GM19193 (cell line): ENCODE results near the gene THSD4.

Source experiments
- POLR2A ChIP-seq: IDR thresholded peaks from 4 replicates; pipeline ENCODE4 v1.6.1; 2011; ENCODE audit not compliant: insufficient read depth, insufficient read length; ENCODE audit errors: extremely low read depth

Gene THSD4

DNA sequence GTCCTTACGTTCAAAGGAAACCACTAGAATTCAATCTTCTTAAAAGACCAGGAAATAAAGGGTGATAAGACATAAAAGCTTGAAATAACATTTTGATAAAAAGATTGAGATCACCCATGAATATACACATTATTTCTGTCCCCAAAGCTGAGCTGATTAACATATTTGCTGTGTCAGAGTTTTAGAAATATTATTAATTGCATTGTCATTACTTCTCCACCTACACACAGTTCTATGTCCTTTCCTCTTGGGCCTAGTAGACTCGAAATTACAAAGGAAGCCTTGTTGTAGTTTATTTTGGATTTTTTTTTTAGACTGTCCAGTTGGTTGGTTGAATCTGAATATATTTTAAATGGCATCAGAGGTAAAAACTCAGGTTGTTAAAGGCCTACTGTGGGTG, 614.0 kb downstream of the THSD4 start:
- TF ChIP-seq POLR2A: no peak

DNA sequence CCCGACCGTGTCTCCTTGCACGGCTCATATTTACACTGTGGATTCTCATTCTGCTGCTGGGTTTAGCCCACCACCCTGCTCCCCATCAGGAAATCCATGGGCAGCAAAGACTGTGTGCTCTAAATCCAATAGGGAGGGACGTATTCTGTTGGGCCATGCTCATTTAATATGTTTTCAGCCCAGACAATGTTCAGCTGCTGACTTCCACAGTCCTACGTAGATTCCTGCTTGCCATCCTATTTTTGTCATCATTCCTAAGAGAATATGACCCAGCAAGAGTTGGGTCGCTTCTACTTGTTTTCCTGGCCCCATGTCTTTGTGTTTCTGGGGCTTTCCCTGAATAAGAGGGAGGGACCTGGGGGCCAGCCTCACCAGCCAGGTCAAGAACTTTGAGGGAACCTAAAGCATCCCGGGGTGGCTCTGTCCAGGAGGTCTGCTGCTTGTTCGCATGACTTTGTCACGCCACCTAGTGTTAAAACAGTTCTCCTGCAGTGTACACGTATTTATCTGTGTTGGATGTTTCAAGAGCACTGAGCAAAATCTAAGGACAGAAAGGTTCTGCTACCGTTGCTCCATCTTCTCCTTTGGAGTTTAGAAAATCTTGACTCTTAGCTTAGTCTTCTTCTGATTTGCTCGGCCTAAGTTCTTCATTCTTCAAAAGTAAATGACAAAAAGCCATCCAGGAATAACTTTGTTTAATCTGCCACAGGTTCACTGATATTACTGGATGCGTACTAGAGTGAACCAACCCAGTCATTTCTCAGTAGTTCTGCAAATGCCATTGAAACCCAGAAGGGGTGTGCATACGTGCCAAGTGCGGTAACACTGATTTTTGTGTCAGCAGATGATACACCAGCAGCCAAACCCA, 615.2 kb downstream of the THSD4 start:
- no peak for TF ChIP-seq POLR2A

DNA sequence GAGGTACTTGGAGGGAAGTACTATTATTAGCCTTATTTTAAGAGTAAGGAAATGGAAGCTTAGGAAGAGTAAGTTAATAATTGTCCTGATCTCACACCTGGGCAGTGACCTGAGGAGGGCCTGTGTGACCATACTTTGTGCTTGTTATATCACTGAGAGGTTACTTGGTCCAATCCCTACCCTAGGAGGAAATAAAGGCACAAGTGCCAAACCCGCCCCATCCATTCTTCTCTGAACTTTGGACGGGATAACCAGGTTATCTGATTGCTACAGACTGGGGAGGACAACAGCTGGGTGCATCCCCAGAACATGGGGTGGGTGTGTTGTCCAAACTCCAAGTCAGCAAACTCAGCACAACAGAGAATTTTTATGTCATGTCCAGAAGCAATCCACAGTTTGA, 617.4 kb downstream of the THSD4 start:
- no peak for TF ChIP-seq POLR2A

DNA sequence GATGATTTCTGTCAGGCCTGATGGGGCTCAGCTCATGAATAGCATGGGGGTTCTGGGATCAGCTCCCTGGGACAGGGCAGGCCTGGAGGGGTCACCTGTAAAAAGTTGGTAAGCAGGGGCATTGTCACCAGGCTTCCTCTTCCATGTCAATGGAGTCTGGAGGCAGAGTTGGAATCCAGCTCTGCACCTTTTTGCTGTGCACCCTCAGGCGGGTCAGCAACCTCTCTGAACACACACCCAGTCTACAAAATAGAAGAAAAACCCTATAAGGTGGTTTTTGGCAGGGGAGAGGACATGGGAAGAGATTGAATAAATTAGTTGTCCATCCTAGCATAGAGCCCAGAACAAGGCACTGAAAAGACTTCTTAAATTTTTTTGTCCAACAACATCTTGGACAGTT, 617.9 kb downstream of the THSD4 start:
- no peak for TF ChIP-seq POLR2A

DNA sequence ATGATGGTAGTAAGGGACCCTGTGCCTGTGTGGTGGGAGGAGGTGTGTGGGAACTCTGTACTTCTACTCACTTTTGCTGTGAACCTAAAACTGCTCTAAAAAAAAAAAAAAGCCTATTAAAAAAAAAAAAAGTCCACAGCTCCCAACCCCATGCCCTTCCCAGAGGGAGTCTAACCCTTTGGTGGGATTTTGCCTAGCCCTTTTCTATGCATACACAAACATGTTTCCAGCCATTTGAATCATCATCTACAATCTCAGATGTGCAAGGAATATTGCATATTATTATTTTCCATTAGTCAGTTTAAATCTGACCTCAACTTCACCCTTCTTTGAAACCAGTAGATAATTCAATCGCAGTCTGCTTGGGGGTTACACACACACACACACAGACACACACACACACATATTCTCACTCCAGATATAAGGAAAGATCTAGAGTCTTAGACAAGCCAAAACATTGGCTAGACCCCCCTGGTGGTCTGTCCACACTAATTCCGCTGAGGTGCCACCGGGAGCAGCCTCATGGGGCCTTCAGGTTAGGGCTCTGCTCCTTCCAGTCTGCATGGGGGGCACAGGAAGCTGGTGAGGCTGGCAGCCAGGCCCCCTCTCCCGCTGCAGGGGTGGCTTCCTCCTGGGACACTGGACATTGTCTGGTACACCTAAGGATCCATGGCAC, 619.6 kb downstream of the THSD4 start:
- no peak for TF ChIP-seq POLR2A

DNA sequence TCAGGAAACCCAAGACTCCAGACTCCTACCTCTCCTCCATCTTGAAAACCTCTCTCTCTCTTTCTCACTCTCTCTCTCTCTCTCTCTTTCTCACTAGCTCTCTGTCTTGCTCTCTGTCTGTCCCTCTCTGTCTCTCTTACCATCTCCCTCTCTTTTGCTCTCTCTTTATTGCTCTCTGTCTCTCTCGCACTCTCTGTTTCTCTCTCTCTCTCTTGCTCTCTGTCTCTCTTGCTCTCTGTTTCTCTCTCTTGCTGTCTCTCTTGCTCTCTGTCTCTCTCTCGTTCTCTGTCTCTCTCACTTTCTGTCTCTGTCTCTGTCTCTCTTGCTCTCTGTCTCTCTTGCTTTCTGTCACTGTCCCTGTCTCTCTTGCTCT, 620.1 kb downstream of the THSD4 start:
- no peak for TF ChIP-seq POLR2A

DNA sequence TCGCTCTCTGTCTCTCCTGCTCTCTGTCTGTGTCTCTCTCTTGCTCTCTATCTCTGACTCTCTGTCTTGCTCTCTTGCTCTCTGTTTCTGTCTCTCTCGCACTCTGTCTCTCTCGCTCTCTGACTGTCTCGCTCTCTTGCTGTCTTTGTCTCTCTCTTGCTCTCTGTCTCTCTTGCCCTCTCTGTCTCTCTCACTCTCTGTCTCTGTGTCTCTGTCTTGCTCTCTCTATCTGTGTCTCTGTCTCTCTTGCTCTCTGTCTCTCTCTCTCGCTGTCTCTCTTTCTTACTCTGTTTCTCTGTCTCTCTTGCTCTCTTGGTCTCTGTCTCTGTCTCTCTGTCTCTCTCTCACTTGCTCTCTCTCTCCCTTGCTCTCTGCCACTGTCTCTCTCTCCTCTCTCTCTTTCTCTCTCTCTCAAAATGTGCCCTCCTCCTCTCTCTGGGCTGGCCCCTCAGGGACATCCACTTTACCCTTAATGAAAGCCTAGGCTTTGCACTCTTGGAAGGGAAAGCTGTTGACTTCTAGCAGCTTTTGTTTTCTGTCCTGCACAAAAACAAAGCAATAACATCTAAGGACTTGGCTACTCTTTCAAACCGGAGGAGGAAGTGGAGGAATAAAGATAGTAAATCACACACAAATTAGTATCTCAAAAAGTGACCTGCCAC, 621.1 kb downstream of the THSD4 start:
- TF ChIP-seq POLR2A: no peak

DNA sequence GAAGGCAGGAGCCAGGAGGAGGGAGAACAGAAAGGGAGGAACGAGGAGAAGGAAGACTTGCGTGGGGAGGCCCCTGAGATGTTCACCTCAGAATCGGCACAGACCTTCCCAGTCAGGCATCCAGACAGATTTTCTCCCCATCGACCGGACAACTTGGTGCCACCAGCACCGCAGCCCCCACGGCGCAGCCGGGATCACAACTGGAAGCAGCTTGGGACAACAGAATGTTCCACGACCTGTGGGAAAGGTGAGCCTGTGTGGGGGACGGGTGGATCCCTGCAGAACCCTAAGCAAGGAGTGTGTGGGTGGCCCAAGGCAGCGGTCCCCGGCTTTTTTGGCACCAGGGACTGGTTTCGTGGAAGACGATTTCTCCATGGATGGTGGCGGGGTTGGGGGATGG, 622.5 kb downstream of the THSD4 start:
- no peak for TF ChIP-seq POLR2A

DNA sequence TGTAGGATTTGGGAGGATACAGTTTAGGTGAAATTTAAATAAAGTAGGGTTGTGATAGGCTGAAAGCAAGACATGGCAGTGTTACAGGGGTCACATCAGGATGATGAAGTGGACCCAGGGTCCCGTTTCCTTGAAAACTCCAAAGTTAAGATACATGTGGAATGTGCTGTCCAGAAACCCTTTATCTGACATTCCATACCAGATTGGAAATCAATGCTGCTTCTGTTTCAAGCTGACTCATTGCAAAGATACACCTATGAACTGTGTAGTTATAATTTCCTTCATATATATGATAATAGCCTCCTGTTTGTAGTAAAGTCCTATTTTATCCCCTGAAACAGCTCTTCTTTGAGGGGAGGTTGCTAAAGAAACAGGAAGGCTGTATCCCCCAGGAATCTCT, 624.1 kb downstream of the THSD4 start:
- no peak for TF ChIP-seq POLR2A

DNA sequence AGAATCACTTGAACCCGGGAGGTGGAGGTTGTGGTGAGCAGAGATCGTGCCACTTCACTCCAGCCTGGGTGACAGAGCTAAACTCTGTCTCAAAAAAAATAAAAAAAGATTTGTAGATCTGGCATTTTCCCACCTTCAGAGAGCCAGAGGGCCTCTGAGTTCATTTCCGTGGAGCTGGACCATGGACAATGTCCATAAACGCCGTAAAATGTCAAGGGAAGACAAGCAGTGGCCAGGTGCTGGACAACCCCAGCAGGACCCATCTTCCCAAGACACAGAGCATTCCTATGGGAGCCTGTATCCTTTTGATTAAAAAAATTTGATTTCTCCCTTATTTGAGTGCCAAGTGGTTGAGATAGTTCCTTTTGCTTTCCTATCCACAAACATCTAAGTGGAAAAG, 627.7 kb downstream of the THSD4 start:
- TF ChIP-seq POLR2A: no peak

DNA sequence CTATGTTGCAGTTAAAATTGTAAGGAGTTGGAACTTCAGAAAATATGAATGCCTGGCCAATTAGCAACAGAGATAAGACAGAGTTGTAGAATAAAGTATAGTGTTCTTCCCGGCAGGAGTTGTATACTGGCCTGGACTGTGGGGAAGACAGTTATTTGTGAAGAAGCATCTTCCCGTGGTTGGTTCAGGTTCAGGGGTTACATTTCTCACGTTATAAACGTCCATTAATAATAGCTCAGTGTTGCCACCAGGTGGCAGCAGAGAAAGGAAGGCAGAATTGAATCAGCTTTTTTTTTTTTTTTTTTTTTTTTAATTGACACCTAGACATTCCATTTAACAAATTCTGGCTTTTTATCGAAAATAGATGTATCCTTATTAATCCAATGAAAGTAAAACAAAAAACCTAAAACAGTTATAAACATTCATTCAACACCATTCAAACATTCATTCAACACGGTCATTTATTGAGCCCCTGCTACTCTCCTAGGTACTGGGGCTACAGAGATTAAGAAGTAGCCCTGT, 628.7 kb downstream of the THSD4 start:
- TF ChIP-seq POLR2A: no peak

DNA sequence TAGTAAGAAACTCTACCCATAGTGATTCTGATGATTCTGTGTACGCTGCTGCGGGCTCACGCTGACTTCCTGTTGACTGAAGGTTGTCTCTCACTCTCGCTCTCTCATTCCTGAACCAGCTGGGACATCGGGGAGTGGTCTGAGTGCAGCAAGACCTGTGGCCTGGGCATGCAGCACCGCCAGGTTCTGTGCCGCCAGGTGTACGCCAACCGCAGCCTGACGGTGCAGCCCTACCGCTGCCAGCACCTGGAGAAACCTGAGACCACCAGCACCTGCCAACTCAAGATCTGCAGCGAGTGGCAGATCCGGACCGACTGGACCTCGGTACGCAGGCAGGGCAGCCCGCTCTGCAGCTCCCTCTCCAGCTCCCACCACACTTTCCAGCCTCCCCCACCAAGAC, 631.4 kb downstream of the THSD4 start:
- TF ChIP-seq POLR2A: no peak

DNA sequence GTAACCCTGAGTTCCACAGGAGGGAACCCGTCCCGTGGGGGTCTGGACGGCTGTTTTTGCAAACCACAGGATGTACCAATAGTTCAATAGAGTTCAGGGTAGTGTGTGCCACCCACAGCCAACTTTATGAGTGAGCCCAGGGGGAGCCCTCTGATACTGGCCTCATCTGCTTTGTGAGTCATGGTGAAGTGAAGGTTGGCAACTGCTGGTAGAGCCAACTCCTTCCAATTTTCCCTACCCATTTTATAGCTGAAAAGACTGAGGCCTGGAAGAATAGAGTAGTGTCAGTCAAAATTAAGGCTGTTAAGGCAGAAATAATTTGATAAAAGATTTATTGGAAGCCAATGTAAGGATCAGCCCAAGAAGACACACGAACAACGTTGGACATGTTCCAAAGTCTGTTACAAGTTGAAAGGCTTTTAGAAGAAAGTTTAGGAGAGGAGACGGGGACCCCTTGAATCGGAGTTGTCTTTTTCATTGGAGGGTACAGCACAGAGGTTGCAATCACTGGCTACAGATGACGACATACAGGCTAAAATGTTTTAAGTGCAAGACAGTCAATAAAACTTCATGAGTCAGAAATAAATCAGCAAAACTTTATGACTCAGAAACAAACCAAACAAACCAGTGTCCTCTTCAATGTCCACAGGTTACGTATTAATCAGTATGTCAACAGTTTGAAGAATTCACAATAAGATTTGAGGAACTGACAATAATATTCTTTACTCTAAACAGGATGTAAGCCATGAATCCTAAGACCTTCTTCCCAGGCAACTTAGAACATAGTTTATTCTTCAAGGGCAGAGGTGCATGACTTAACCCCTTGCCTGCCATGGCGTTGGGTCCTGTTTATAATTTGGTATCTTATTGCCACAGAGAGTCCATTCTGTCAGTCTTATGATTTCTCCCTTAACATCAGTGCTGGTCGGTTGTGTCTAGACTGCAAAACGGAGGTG, 632.1 kb downstream of the THSD4 start:
- no peak for TF ChIP-seq POLR2A

DNA sequence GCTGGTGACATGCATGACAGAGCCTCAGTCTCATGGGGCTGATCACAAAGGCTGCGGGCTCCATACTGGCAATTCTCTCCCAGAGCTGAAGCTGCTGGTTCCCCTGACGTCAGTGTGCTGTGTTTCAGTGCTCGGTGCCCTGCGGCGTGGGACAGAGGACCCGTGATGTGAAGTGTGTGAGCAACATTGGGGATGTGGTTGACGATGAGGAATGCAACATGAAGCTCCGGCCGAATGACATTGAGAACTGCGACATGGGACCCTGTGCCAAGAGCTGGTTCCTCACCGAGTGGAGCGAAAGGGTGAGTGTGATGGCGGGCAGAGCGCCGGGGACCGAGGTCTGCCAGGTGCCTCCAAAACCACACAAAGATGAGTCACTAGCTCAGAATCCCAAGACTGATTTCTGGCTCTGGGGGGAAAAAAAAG, 633.0 kb downstream of the THSD4 start:
- no peak for TF ChIP-seq POLR2A
